SH-SY5Y (cell line): ENCODE results near the gene SMTNL2.

Experiments used
- GATA2 ChIP-seq: IDR thresholded peaks from 2 replicates; pipeline ENCODE4 v1.6.1; 2011; ENCODE audit warnings: mild to moderate bottlenecking, low read depth, low read length
- GATA3 ChIP-seq: IDR thresholded peaks from 2 replicates; pipeline ENCODE4 v1.6.1; 2011; ENCODE audit warnings: low read depth, mild to moderate bottlenecking, low read length, moderate library complexity

DNA sequence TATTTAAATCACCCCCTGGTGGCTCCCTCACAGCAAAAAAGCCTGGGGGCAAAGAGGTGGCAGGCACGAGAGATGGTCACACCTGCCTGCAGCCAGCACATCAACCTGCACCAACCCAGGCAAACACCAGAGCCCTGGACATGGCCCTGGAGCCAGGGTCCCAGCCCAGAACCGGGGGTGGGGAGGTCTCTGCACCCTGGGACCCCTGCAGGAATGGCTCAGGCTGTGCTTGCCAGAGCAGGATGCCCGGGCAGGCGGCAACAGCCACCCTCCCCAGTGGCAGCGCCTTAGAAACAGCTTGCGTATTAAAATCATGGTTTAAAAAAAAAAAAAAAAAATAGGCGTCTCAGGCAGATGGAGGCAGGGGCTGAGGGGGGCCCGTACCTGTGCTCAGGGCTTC lies 45.3 kb upstream of the SMTNL2 start:
- TF ChIP-seq GATA2, result no peak
- no peak for TF ChIP-seq GATA3
